Heart left ventricle (tissue), 13 donors: Measurements from ENCODE around the gene HIVEP1.

Source experiments
- POLR2A ChIP-seq, 2 donors: fragments of 450-650 bp; IDR thresholded peaks; one replicate each; pipeline ENCODE4 v1.6.1; 2017; ENCODE audit warnings: antibody characterized with exemption in 2 of 2, mild to moderate bottlenecking in 2 of 2, moderate library complexity in 2 of 2
- TF ChIP-seq, protein P1 (sequence below), 12 donors: fragments of 200-600 bp; sonication (generic) in 4 of 12; IDR thresholded peaks; one replicate each; pipeline versions ENCODE4 v1.5.0 to v1.8.0; 2018 to 2022; ENCODE audit warnings: antibody characterized with exemption in 12 of 12, mild to moderate bottlenecking in 5 of 12
- donor health status: ischemic (EF 13 %, LVEDD 7.1; RV severe dilation, severe dysfunction).
- donor health status: DM: no; HTN: yes; CAD: no.
- donor health status: DM: no; HTN: no; CAD: no.
- donor health status: ischemic (EF 25% LVEDD 6.9; RV normal size, moderate dysfunction).
- donor health status: ischemic (EF 25% LVEDD 5.7; RV mildly dilated, moderate dysfunction).
- donor health status: ischemic (EF 35%, LVEDD 5.7; RV mildly dilated, moderate dysfunction).
- donor health status: nonischemic (EF 11% LVEDD 7.7; RV severe dilation, severe dysfunction).
- donor health status: DM: yes; HTN: yes; CAD: no.
- donor health status: PGD.
- donor health status: ischemic (EF 29% LVEDD 5.4; RV normal size, mild dysfunction).
- donor health status: nonischemic (EF 23%, LVEDD 6.1; RV moderate dilation, normal function).

DNA sequence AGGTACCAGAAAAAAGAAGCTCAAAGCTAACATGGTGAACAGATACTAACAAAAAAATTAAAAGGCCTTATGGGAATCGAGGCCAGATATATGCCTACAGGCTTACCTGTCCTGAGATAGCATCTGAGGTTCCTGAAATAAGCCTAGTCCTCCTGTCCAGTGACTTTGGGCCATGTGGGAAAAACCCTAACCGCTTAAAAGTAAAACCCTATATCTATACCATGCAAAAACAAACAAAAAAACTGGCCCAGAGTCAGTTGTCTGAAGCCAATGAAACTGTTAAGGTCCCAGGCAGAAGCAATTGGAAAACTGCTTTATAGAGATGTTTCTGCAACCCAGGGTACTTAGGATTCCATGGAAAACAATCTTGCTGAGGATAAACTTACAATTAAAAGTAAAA lies 122.9 kb downstream of the HIVEP1 start:
- TF ChIP-seq, protein P1, sequence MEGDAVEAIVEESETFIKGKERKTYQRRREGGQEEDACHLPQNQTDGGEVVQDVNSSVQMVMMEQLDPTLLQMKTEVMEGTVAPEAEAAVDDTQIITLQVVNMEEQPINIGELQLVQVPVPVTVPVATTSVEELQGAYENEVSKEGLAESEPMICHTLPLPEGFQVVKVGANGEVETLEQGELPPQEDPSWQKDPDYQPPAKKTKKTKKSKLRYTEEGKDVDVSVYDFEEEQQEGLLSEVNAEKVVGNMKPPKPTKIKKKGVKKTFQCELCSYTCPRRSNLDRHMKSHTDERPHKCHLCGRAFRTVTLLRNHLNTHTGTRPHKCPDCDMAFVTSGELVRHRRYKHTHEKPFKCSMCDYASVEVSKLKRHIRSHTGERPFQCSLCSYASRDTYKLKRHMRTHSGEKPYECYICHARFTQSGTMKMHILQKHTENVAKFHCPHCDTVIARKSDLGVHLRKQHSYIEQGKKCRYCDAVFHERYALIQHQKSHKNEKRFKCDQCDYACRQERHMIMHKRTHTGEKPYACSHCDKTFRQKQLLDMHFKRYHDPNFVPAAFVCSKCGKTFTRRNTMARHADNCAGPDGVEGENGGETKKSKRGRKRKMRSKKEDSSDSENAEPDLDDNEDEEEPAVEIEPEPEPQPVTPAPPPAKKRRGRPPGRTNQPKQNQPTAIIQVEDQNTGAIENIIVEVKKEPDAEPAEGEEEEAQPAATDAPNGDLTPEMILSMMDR (IDR thresholded peaks at IDR 0.05) = no peak
- TF ChIP-seq POLR2A (IDR thresholded peaks at IDR 0.05) = no peak
